ENCODE measurements around the gene ESCO1. TPM values are rescaled to one million over a fixed set of nuclear protein-coding genes. Genes with fewer than 3 reads are reported as not detected.

The ESCO1 gene
- total RNA-seq, 1 donor from 2014 or later, result 22.8 TPM

DNA sequence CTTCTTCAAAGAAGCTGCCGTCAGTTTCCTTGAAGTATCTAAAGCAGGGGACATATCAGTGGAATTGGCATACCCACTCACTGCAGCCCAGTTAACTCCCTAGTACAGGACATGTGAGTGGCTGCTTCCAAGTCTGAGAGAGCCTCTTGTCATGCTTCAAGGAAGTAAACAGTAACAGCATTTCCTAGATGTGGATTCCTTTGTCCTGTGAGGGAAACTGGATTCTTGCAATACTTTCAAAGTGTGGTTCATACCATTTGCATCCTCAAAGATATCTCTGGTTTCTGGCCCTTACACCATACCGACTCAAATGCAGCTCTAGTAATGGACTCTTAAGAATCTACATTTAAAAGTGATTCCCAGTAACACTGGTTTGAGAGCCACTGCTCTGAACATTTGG lies 87.2 kb downstream of the ESCO1 start:
- H3K27me3 Mint-ChIP-seq, result no peaks in the 10 kb centered on the region
- DNase-seq (ENCODE audit: low spot score, unreplicated experiment), result no peak
- TF ChIP-seq, protein P1, sequence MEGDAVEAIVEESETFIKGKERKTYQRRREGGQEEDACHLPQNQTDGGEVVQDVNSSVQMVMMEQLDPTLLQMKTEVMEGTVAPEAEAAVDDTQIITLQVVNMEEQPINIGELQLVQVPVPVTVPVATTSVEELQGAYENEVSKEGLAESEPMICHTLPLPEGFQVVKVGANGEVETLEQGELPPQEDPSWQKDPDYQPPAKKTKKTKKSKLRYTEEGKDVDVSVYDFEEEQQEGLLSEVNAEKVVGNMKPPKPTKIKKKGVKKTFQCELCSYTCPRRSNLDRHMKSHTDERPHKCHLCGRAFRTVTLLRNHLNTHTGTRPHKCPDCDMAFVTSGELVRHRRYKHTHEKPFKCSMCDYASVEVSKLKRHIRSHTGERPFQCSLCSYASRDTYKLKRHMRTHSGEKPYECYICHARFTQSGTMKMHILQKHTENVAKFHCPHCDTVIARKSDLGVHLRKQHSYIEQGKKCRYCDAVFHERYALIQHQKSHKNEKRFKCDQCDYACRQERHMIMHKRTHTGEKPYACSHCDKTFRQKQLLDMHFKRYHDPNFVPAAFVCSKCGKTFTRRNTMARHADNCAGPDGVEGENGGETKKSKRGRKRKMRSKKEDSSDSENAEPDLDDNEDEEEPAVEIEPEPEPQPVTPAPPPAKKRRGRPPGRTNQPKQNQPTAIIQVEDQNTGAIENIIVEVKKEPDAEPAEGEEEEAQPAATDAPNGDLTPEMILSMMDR (IDR thresholded peaks at IDR 0.05; ENCODE audit: unreplicated experiment), result no peak
- peaks cover 3% of the 10 kb centered on the region for H3K9me3 Mint-ChIP-seq (ENCODE audit: low read depth)
- peaks cover 29% of the 10 kb centered on the region for H3K36me3 Mint-ChIP-seq (ENCODE audit: insufficient read depth)
- H3K4me1 Mint-ChIP-seq (ENCODE audit: low read depth), result no peaks in the 10 kb centered on the region
- H3K27ac Mint-ChIP-seq, result no peak overlapping the region
- H3K4me3 Mint-ChIP-seq (ENCODE audit: low read depth), result no peak overlapping the region

DNA sequence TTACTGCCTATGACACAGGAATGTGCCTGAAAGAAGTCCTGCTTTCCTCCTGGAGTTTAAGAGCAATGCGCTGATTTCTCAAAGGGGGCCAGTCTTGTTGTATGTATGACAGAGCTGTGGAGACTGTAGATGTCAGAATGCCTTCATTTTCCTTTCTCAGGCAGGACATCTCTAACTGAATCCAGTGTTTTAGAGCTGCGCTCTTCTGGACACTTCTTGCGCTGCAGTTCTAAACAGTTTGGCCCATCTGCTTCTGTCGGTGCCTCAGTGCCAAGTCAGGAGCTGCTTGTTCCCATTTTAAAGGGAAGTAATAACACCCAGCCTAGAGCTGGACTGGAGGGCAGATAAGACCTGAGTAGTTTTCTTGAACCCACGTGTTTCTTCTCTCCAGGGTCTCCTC lies 91.4 kb downstream of the ESCO1 start:
- H3K9me3 Mint-ChIP-seq (ENCODE audit: low read depth), result peaks cover 3% of the 10 kb centered on the region
- no peaks in the 10 kb centered on the region for H3K4me1 Mint-ChIP-seq (ENCODE audit: low read depth)
- DNase-seq (ENCODE audit: low spot score, unreplicated experiment), result no peak
- H3K27me3 Mint-ChIP-seq, result no peaks in the 10 kb centered on the region
- TF ChIP-seq, protein P1 (IDR thresholded peaks at IDR 0.05; ENCODE audit: unreplicated experiment), result no peak
- H3K27ac Mint-ChIP-seq, result no peak overlapping the region
- peaks cover 22% of the 10 kb centered on the region for H3K36me3 Mint-ChIP-seq (ENCODE audit: insufficient read depth)
- no peak overlapping the region for H3K4me3 Mint-ChIP-seq (ENCODE audit: low read depth)

DNA sequence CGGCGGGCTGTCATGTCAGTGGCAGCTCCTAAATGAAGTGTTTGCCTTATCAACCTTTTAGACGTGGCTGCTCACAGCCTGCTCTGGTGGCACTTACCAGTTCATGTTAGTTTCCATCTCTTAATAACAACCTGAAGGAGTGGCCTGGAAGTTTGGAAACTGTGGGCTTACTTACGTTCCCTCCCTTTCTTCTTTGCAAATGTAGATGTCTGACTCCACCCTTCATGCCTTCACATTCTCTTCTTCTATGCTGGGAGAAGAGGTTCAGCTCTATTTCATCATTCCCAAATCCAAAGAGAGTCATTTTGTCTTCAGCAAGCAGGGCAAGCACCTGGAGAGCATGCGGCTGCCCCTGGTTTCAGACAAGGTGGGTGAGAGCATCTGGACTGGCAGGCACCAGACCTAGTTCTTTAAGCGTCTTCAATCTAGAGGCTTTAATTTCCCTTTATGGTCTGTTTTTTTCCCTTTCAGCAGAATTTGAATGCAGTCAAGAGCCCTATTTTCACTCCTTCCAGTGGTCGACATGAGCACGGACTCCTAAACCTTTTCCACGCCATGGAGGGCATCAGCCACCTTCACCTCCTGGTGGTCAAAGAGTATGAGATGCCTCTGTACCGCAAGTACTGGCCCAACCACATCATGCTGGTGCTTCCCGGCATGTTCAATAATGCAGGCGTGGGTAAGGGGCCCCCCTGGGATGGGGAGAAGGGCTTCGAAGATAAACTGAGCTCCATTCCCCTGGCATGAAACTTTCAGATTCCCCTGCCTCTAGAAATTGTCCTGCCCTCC lies 92.4 kb downstream of the ESCO1 start:
- Mint-ChIP-seq H3K4me3 (ENCODE audit: low read depth) (no peak overlapping the region), H3K36me3 (ENCODE audit: insufficient read depth) (peaks cover 15% of the 10 kb centered on the region), H3K9me3 (ENCODE audit: low read depth) (peaks cover 3% of the 10 kb centered on the region), H3K4me1 (ENCODE audit: low read depth) (no peaks in the 10 kb centered on the region), H3K27ac (no peak overlapping the region), H3K27me3 (no peaks in the 10 kb centered on the region)
- TF ChIP-seq, protein P1 (IDR thresholded peaks at IDR 0.05; ENCODE audit: unreplicated experiment), result no peak
- no peak for DNase-seq (ENCODE audit: low spot score, unreplicated experiment)

DNA sequence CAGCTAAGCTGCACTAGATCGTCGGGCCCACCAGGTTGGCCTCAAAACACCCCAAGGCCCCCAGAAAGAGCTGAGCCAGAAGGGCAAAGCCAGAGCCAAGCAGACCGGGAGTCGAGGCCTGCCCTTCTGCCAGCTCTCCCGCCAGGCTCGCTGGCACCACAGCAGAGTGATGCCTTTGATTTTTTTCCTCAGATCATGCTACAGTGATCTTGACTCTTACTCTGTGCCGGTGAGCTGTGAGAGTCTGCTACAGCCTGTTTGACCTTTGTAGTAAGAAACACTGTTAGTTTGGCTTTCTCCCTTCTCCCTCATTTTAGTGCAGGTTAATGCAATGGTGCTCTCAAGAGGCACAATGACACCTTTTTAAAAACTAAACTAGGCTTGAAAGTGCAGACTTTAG lies 97.8 kb downstream of the ESCO1 start:
- Mint-ChIP-seq H3K4me3 (ENCODE audit: low read depth) (no peak overlapping the region), H3K36me3 (ENCODE audit: insufficient read depth) (peaks cover 1% of the 10 kb centered on the region), H3K4me1 (ENCODE audit: low read depth) (no peaks in the 10 kb centered on the region), H3K27ac (peak overlapping the region; percentile 51), H3K9me3 (ENCODE audit: low read depth) (no peaks in the 10 kb centered on the region), H3K27me3 (no peaks in the 10 kb centered on the region)
- TF ChIP-seq, protein P1 (IDR thresholded peaks at IDR 0.05; ENCODE audit: unreplicated experiment), result no peak
- DNase-seq (ENCODE audit: low spot score, unreplicated experiment), result no peak

DNA sequence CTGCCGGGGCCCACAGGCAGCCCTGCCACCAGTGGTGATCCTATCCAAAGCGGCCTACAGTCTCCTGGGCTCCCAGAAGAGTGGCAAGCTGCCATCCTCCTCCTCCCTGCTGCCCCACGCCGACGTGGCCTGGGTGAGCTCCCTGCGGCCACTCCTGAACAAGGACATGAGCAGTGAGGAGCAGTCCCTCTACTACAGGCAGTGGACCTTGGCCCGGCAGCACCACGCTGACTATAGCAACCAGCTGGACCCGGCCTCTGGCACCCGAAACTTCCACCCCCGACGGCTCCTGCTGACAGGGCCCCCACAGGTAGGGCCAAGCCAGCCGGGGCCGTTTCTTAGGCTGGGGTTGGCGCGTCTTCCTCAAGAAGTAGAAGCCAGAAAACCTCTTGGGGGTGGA lies 100.5 kb downstream of the ESCO1 start:
- no peaks in the 10 kb centered on the region for H3K4me1 Mint-ChIP-seq (ENCODE audit: low read depth)
- no peak for DNase-seq (ENCODE audit: low spot score, unreplicated experiment)
- no peak overlapping the region for H3K4me3 Mint-ChIP-seq (ENCODE audit: low read depth)
- TF ChIP-seq, protein P1 (IDR thresholded peaks at IDR 0.05; ENCODE audit: unreplicated experiment), result no peak
- H3K36me3 Mint-ChIP-seq (ENCODE audit: insufficient read depth), result no peaks in the 10 kb centered on the region
- no peaks in the 10 kb centered on the region for H3K27me3 Mint-ChIP-seq
- H3K9me3 Mint-ChIP-seq (ENCODE audit: low read depth), result no peaks in the 10 kb centered on the region
- no peak overlapping the region for H3K27ac Mint-ChIP-seq

All from progenitor cell of endocrine pancreas (in vitro differentiated cells).